DMS153 treated with DMSO at 0.1 percent for 48 hours (cell line): Measurements from ENCODE around the gene VCY.
"Not testable (repeated sequence)": the region's sequence is repeated elsewhere in the genome, so short reads cannot be mapped to it uniquely, and the experiment has no call there.

Source experiments
- DNase-seq: peaks from one replicate; lab custom pipeline; 2025; ENCODE audit not compliant: unreplicated experiment; lab: John Stamatoyannopoulos, UW

VCY gene

GRCh38 chrY:13986373-13986772, at the start of gene VCY:
VCY (minus strand) TSS chrY:13986473; CDS start chrY:13986440, 33 bp downstream.
- not testable (repeated sequence) for DNase-seq

GRCh38 chrY:14030395-14030794, 44.1 kb upstream of the VCY start:
- DNase-seq: not testable (repeated sequence)

DNA sequence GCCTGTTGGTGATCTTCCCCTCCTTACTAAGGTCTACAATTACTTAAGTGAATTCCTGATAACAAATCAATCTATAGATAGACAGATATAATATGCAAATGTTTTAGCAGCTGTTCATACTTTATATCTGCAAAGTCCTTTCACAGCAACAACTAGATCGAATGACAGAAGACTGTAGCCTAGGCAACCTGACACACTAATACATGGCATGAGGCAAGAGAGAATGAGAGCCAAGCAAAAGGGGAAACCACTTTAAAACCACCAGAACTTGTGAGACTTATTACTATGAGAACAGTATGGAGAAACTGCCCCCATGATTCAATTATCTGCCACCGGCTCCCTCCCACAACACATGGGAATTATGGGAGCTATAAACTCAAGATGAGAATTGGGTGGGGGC, 25.6 kb upstream of the VCY start:
- DNase-seq: not testable (repeated sequence)

DNA sequence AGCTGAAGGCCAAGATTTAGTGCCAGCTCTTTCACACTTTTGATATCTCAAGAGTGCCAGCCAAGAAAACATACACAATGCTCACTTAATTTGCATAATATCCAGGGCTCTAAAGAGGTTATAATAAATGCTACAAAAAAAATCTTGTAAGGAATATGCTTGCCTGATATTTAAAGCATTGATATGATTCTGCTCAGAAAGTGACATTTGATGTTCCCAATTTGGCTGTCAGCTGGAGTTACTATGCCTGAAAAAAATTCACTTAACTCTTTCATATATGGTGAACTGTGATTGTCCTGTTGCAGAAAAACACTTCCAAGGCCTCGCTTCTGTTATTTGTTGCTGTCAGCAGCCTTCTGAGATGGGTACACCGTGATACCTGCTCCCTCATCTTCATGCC, 43.9 kb downstream of the VCY start:
- not testable (repeated sequence) for DNase-seq
